ENCODE data around the gene AADAC.

- TF ChIP-seq CTCF (IDR thresholded peaks at IDR 0.05), result no peak
- TF ChIP-seq POLR2A (IDR thresholded peaks at IDR 0.05), result no peak
Measured at GRCh38 chr3:151816091-151816604, 2.2 kb downstream of the AADAC start.
